SK-N-SH treated with all-trans-retinoic acid at 6 μM for 48 hours (cell line): ENCODE results near the gene CPPED1.

Source experiments
- BACH2 ChIP-seq: fragments of 250-450 bp; sonication (Bioruptor Pico); IDR thresholded peaks from 2 replicates; pipeline ENCODE4 v1.9.0; 2021; ENCODE audit warnings: mild to moderate bottlenecking, borderline replicate concordance
- CSRNP3 ChIP-seq: fragments of 250-450 bp; sonication (Bioruptor Pico); IDR thresholded peaks from 2 replicates; pipeline ENCODE4 v1.5.1; 2021; ENCODE audit warnings: mild to moderate bottlenecking, moderate library complexity
- ISL1 ChIP-seq: fragments of 250-450 bp; sonication (Bioruptor Pico); IDR thresholded peaks from 2 replicates; pipeline ENCODE4 v2.1.2; 2022; ENCODE audit warnings: mild to moderate bottlenecking, moderate library complexity
- ZNF70 ChIP-seq: fragments of 450-650 bp; formaldehyde crosslinking; IDR thresholded peaks from 2 replicates; pipeline ENCODE4 v1.5.0; 2020; ENCODE audit warnings: mild to moderate bottlenecking, moderate library complexity

GRCh38 chr16:12850186-12850585 lies 46.5 kb upstream of the CPPED1 start:
- TF ChIP-seq BACH2 (CRISPR knock-in tag) (no peak), ZNF70 (CRISPR knock-in tag) (no peak), CSRNP3 (CRISPR knock-in tag) (no peak), ISL1 (CRISPR knock-in tag) (no peak)
